A549 (cell line): ENCODE data around the gene DNAAF5. TPM values are rescaled to one million over a fixed set of nuclear protein-coding genes. Genes with fewer than 3 reads are reported as not detected.

Source experiments
- ATAC-seq, 2 experiments: fragments of 200-7000 bp in 1 of 2; fragments of >200 bp in 1 of 2; cut with Nextera tagmentation in 1 of 2; cut with Tn5 transposase in 1 of 2; 3 replicates each; pipeline versions ENCODE4 v1.8.0 to v1.9.1; 2018 to 2020; ENCODE audit warnings: mild to moderate bottlenecking in 1 of 2, moderate library complexity in 1 of 2
- CTCF ChIA-PET: fragments of 300-600 bp; sonication (Branson Sonifier 250); formaldehyde crosslinking; extraction: SDS; loops from one replicate; lab custom pipeline; 2021; ENCODE audit warnings: antibody characterized with exemption, inconsistent platforms; lab: Yijun Ruan, JAX
- POLR2A ChIA-PET: fragments of 350-600 bp; formaldehyde crosslinking; extraction: SDS; loops from one replicate; lab custom pipeline; 2021; ENCODE audit warnings: antibody characterized with exemption, inconsistent platforms; lab: Yijun Ruan, JAX
- DNase-seq, 2 experiments: peaks; one replicate each; pipeline versions ENCODE4 v3.0.0 to v3.0.0-alpha.2; 2011 to 2016; ENCODE audit warnings: low read depth in 1 of 2, low spot score in 1 of 2
- FAIRE-seq: peaks from 2 replicates; lab custom pipeline; 2011; peaks lifted over from hg19 to GRCh38; lab: Jason Lieb, UNC
- H3K27ac ChIP-seq, 2 experiments: fragments of >200 bp; sonication (Bioruptor Twin); formaldehyde crosslinking; 3 replicates each; pipeline ENCODE4 v1.5.1; 2016 to 2017
- H3K4me1 ChIP-seq: fragments of >200 bp; sonication (Bioruptor Twin); formaldehyde crosslinking; 3 replicates; pipeline ENCODE4 v1.6.1; 2016
- H3K4me2 ChIP-seq: fragments of >200 bp; sonication (Bioruptor Twin); formaldehyde crosslinking; 3 replicates; pipeline ENCODE4 v1.6.1; 2016
- H3K4me3 ChIP-seq: fragments of >200 bp; sonication (Bioruptor Twin); formaldehyde crosslinking; 3 replicates; pipeline ENCODE4 v1.5.1; 2016
- H3K9me3 ChIP-seq: fragments of >200 bp; sonication (Bioruptor Twin); formaldehyde crosslinking; 3 replicates; pipeline ENCODE4 v1.6.1; 2016
- CBX2 ChIP-seq: fragments of 200-600 bp; sonication (generic); IDR thresholded peaks from 2 replicates; pipeline ENCODE4 v1.6.1; 2016; ENCODE audit warnings: low read depth, mild to moderate bottlenecking, borderline replicate concordance
- CEBPB ChIP-seq, 2 experiments: fragments of >200 bp in 1 of 2; sonication (Bioruptor Twin) in 1 of 2; formaldehyde crosslinking in 1 of 2; IDR thresholded peaks; 2 replicates each; pipeline ENCODE4 v1.6.1; 2012 to 2016
- CTCF ChIP-seq: fragments of >200 bp; sonication (Bioruptor Twin); formaldehyde crosslinking; IDR thresholded peaks from 3 replicates; pipeline ENCODE4 v1.5.1; 2016
- E2F6 ChIP-seq: IDR thresholded peaks from 2 replicates; pipeline ENCODE4 v1.6.1; 2012; ENCODE audit warnings: low read depth, borderline replicate concordance
- EHF ChIP-seq: fragments of 250-450 bp; sonication (Bioruptor Pico); IDR thresholded peaks from 2 replicates; pipeline ENCODE4 v1.5.0; 2020; ENCODE audit warnings: mild to moderate bottlenecking
- EHMT2 ChIP-seq: fragments of 200-600 bp; sonication (generic); IDR thresholded peaks from 2 replicates; pipeline ENCODE4 v1.6.1; 2016; ENCODE audit warnings: antibody characterized with exemption, low read depth, mild to moderate bottlenecking, moderate library complexity
- ELK1 ChIP-seq: fragments of 150-350 bp; IDR thresholded peaks from 2 replicates; pipeline ENCODE4 v1.6.1; 2014; ENCODE audit warnings: low read depth, mild to moderate bottlenecking, low read length
- FOSB ChIP-seq: fragments of 250-450 bp; sonication (Bioruptor Pico); IDR thresholded peaks from 2 replicates; pipeline ENCODE4 v1.5.0; 2020; ENCODE audit warnings: mild to moderate bottlenecking, moderate library complexity
- FOSL2 ChIP-seq, 2 experiments: fragments of 450-650 bp in 1 of 2; fragments of >200 bp in 1 of 2; sonication (Bioruptor Twin) in 1 of 2; formaldehyde crosslinking; IDR thresholded peaks; 2 replicates each; pipeline versions ENCODE4 v1.5.0 to v1.6.1; 2016 to 2020; ENCODE audit warnings: mild to moderate bottlenecking in 1 of 2, moderate library complexity in 1 of 2
- GATA3 ChIP-seq: IDR thresholded peaks from 2 replicates; pipeline ENCODE4 v1.6.1; 2012; ENCODE audit warnings: borderline replicate concordance
- HDAC2 ChIP-seq: fragments of 200-600 bp; sonication (generic); IDR thresholded peaks from 2 replicates; pipeline ENCODE4 v1.6.1; 2016
- HMGXB4 ChIP-seq: fragments of 250-450 bp; sonication (Bioruptor Pico); IDR thresholded peaks from 2 replicates; pipeline ENCODE4 v1.5.0; 2021; ENCODE audit warnings: mild to moderate bottlenecking, moderate library complexity, borderline replicate concordance
- HOXA7 ChIP-seq: fragments of 250-450 bp; sonication (Bioruptor Pico); IDR thresholded peaks from 2 replicates; pipeline ENCODE4 v1.5.0; 2020; ENCODE audit warnings: mild to moderate bottlenecking, moderate library complexity
- MAFK ChIP-seq: fragments of 450-650 bp; IDR thresholded peaks from 2 replicates; pipeline ENCODE4 v1.6.1; 2014; ENCODE audit not compliant: partially characterized antibody
- MAZ ChIP-seq: fragments of 150-350 bp; IDR thresholded peaks from 2 replicates; pipeline ENCODE4 v1.6.1; 2014; ENCODE audit warnings: antibody characterized with exemption, low read depth, low read length, borderline replicate concordance
- NFE2L2 ChIP-seq: fragments of 150-350 bp; conservative IDR thresholded peaks from 2 replicates; pipeline ENCODE4 v1.6.1; 2014; ENCODE audit warnings: low read length
- NPAS2 ChIP-seq: fragments of 250-450 bp; sonication (Bioruptor Pico); IDR thresholded peaks from 2 replicates; pipeline ENCODE4 v1.8.0; 2022; ENCODE audit warnings: mild to moderate bottlenecking, moderate library complexity, borderline replicate concordance
- PHF8 ChIP-seq: fragments of 200-600 bp; sonication (generic); IDR thresholded peaks from 2 replicates; pipeline ENCODE4 v1.6.1; 2016; ENCODE audit warnings: low read depth, mild to moderate bottlenecking, antibody characterized with exemption, moderate library complexity, borderline replicate concordance
- POLR2A ChIP-seq: IDR thresholded peaks from 2 replicates; pipeline ENCODE4 v1.6.1; 2012; ENCODE audit warnings: mild to moderate bottlenecking, low read length
- POLR2AphosphoS2 ChIP-seq: conservative IDR thresholded peaks from 2 replicates; pipeline ENCODE4 v1.6.1; 2012; ENCODE audit warnings: low read length, improper control_type of control experiment, inconsistent platforms
- RNF2 ChIP-seq: fragments of 200-600 bp; sonication (generic); IDR thresholded peaks from 2 replicates; pipeline ENCODE4 v1.6.1; 2016; ENCODE audit warnings: low read depth, mild to moderate bottlenecking, antibody characterized with exemption, moderate library complexity, borderline replicate concordance
- SMC3 ChIP-seq: fragments of >200 bp; sonication (Bioruptor Twin); formaldehyde crosslinking; IDR thresholded peaks from 3 replicates; pipeline ENCODE4 v1.6.1; 2018; ENCODE audit warnings: inconsistent platforms
- TP53 ChIP-seq: fragments of 250-450 bp; sonication (Bioruptor Pico); IDR thresholded peaks from 2 replicates; pipeline ENCODE4 v1.5.0; 2021; ENCODE audit warnings: mild to moderate bottlenecking, moderate library complexity
- ZNF302 ChIP-seq: fragments of 250-450 bp; sonication (Bioruptor Pico); IDR thresholded peaks from 2 replicates; pipeline ENCODE4 v1.9.0; 2021; ENCODE audit warnings: inconsistent platforms, mild to moderate bottlenecking, moderate library complexity
- WGBS: methylation state at CpG from one replicate; pipeline ENCODE4 v1.1.6; 2017; ENCODE audit errors: missing lambda C conversion rate; 5-methylcytosine and 5-hydroxymethylcytosine counted together
- polyA plus RNA-seq, 4 experiments: library from polyadenylated mRNA; depleted of rRNA in 3 of 4; stranded (reverse); fragments of >200 nt; fragmentation: RNase III in 1 of 4; extraction: RNeasy Plus Mini Kit Qiagen cat#74134 plus additional on column Dnase treatment in 1 of 4; gene quantifications; 2 replicates in 3 of 4; 3 replicates in 1 of 4; pipeline ENCODE4 v1.2.3, GENCODE V29; 2011 to 2017

The DNAAF5 gene
- polyA plus RNA-seq, 2 of the 4 experiments (the other 2 are of a cell fraction): 27.8 to 34.7 TPM

- no peaks in the 10 kb centered on the region for H3K4me1 ChIP-seq
- H3K27ac ChIP-seq: no peak overlapping the region
- no peak for TF ChIP-seq NFE2L2
- TF ChIP-seq EHF: no peak
- TF ChIP-seq HOXA7 (CRISPR knock-in tag): no peak
- no peak for TF ChIP-seq TP53 (CRISPR knock-in tag)
- no peak for TF ChIP-seq MAFK
- no peak for TF ChIP-seq ELK1
- no peak for TF ChIP-seq POLR2A
- no peak for TF ChIP-seq E2F6
- TF ChIP-seq MAZ: no peak
- no peak for TF ChIP-seq CBX2
- TF ChIP-seq EHMT2: no peak
- no peak for TF ChIP-seq GATA3
- TF ChIP-seq ZNF302 (CRISPR knock-in tag): no peak
- H3K4me3 ChIP-seq: no peak overlapping the region
- H3K4me2 ChIP-seq: no peak overlapping the region
- ChIA-PET CTCF (no interaction called here), POLR2A (no interaction called here)
- ATAC-seq: no peak
- FAIRE-seq: no peak
- H3K9me3 ChIP-seq: no peaks in the 10 kb centered on the region
- no peak for DNase-seq
- WGBS: 88% methylated on average over 19 of the region's 19 CpGs
Measured at GRCh38 chr7:757741-758163, 31.3 kb downstream of the DNAAF5 start.

- ATAC-seq (no peak), DNase-seq (no peak), FAIRE-seq (no peak)
- ChIA-PET POLR2A (no interaction called here), CTCF (interaction anchor here (1.7 to 2.5 kb wide), 2 partner anchors 14 to 442 kb away, joined by 3 to 7 read pairs; no protein-coding TSS in a partner anchor)
- Histone ChIP-seq H3K4me2 (no peak overlapping the region), H3K27ac (no peak overlapping the region), H3K9me3 (no peaks in the 10 kb centered on the region), H3K4me1 (no peaks in the 10 kb centered on the region), H3K4me3 (no peak overlapping the region)
- TF ChIP-seq CEBPB (IDR thresholded peaks at IDR 0.05) (no peak), POLR2AphosphoS2 (no peak), PHF8 (no peak), NFE2L2 (no peak), EHF (no peak), FOSB (no peak), RNF2 (no peak), CTCF (no peak)
- 95% methylated on average over 8 of the region's 8 CpGs for WGBS
Measured at GRCh38 chr7:759569-759968, 33.1 kb downstream of the DNAAF5 start.

- no peak overlapping the region for H3K4me2 ChIP-seq
- no peak for DNase-seq
- CTCF ChIA-PET: interaction anchor here (1.7 to 2.5 kb wide), 2 partner anchors 14 to 442 kb away, joined by 3 to 7 read pairs; no protein-coding TSS in a partner anchor
- POLR2A ChIA-PET: no interaction called here
- no peak for FAIRE-seq
- 78% methylated on average over 16 of the region's 16 CpGs for WGBS
- ATAC-seq: no peak
- H3K4me3 ChIP-seq: no peak overlapping the region
- no peak overlapping the region for H3K27ac ChIP-seq
- H3K4me1 ChIP-seq: no peaks in the 10 kb centered on the region
- no peaks in the 10 kb centered on the region for H3K9me3 ChIP-seq
- TF ChIP-seq FOSL2 (IDR thresholded peaks at IDR 0.05) (no peak), FOSL2 (CRISPR knock-in tag; IDR thresholded peaks at IDR 0.05) (no peak), HDAC2 (no peak), SMC3 (no peak), HMGXB4 (CRISPR knock-in tag) (no peak), NPAS2 (CRISPR knock-in tag) (no peak)
Measured at GRCh38 chr7:760006-760405, 33.5 kb downstream of the DNAAF5 start.
